Activated CD4-positive, alpha-beta T cell treated with anti-CD3 and anti-CD28 coated beads, Interleukin-2, Interleukin-6, amounts not matched to agents 100 ng/mL and 50 ng/mL, durations not matched to agents 16 hours and 8 hours (primary cell): Measurements from ENCODE around the gene HOGA1.
"Not testable (repeated sequence)": the region's sequence is repeated elsewhere in the genome, so short reads cannot be mapped to it uniquely, and the experiment has no call there.

Source experiments
- DNase-seq: peaks from one replicate; pipeline ENCODE4 v3.0.0-alpha.2; 2020

Gene HOGA1

DNA sequence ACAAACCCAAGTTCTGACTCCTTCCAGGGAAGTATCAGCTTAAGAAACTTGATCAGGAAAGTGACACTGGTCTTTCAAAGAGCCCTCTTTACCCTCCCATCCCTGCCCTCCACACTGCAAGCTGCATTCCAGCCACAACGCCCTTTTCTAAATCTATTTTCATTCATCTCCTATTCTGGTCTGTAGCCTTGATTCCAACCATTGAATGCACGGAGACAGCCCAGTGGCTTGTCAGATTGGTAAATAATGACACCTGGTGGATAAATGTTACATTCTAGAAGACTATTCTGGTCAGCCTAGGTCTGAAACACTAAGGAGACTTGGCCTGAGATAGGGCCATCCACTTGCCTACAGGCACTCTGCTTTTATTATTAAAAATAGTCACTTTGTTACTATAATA, 28.2 kb downstream of the HOGA1 start:
- DNase-seq: peak; percentile 14

GRCh38 chr10:97618285-97618684, 34.1 kb downstream of the HOGA1 start:
- no peak for DNase-seq

DNA sequence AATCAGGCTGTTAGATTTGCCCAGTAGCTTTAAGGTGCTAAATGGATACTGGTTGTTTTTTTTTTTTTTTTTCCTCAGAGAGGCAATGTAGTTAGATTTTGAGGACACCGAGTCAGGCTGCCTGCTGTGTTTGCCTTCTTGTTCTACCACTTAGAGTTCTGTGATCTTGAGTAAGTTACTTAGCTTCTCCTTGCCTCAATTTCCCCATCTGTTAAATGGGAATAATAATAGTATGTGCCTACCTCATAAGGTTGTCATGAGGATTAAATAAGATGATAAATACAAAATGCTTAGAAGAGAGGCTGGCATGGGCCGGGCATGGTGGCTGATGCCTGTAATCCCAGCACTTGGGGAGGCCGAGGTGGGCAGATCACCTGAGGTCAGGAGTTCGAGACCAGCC, 34.5 kb downstream of the HOGA1 start:
- no peak for DNase-seq

DNA sequence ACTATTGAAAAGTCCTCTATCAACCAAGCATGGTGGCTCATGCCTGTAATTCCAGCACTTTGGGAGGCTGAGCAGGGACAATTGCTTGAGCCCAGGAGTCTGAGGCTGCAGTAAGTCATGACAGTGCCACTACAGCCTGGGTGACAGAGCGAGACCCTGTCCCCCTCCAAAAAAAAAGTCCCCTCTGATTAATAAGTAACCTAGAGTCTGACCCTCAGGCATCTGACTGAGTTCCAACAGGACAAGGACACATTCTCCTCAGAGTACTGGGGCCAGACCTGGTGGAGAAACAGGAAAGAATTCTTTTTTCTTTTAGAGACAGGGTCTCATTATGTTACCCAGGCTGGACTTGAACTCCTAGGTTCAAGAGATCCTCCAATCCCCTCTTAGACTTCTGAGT, 39.1 kb downstream of the HOGA1 start:
- DNase-seq: no peak

DNA sequence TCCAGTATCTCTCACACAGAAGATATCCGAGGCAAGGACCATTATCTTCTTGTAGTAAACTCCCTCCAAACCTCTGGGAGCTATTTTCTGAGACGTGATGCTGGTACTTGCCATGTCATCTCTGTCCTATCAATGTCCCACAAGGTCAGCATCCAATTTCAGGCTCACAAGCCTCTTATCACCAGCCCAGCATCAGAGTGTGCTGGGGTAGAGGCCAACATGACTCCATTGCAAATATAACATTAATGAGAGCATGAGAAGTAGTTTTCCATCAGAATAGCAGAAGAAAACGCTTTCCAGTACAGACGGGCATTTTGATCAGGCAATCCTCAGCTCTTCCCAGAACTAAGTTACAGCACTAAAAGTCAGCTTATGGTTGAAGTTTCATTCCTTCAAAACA, 43.5 kb downstream of the HOGA1 start:
- no peak for DNase-seq

GRCh38 chr10:97628228-97628627, 44.0 kb downstream of the HOGA1 start:
- DNase-seq: no peak

GRCh38 chr10:97629289-97629688, 45.1 kb downstream of the HOGA1 start:
- DNase-seq: no peak

- no peak for DNase-seq
These were observed 46.9 kb downstream of the HOGA1 start for GRCh38 chr10:97631098-97631497.

DNA sequence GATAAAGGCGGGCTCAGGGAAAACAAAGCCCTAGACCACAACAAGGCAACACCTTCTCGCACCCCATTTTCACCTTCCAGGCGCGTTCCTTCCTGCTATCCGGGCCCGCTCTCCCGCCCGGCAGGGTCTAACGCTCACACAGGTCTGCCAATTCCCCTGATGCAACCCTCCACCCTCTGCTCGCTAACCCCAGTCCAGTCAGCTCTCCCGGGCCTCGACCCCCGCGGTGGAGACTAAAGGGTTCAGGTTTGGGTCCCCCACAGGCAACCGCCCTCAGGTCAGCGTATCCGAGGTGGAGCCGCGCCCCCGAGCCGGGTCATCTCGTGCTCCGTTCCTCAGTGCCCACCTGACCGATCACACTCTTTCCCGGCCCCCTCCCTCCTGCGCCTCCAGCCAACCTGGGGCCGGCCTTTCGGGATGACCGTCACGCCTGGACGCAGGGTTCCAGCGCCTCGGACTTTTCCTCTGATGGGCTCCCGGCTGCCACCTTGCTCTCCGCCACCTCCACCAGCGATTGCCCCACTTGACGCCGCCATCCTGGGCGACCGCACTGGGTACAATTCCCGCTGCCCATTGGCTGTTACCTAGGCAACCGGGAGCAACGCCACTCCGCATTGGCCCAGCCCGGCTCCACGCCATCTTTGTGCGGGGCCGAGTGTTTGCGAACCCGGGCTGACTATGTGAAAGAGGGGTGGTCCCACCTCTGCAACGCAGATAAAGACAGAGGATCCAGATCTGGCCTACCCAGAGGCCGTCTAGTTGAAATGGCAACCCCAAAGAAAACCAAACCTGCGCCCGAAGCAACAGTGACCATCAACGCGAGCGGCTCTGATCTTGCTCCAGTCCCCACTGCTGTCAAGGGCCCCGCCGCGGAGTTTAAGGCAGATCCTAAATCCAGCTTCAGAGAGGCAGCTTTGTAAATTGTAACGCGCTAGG, 49.0 kb downstream of the HOGA1 start, which contains the start of gene MORN4:
MORN4 (minus strand) TSS at position 552 of the 936 bp plus-strand sequence. CDS start 13,847 bp downstream, outside the sequence.
- DNase-seq: peak; percentile 97

DNA sequence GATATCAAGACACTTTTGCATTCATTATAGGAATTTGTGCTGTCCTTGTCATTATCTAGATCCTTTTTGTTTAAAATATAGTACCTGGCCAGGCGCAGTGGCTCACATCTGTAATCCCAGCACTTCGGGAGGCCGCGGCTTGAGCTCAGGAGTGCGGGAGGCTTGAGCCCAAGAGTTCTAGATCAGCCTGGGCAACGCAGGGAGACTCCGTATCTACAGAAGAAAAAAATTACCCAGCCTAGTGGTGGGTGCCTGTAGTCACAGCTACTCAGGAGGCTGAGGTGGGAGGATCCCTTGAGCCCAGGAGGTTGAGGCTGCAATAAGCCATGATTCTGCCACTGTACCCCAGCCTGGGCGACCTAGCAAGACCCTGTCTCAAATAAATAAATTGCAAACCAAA, 49.7 kb downstream of the HOGA1 start:
- peak; percentile 39 for DNase-seq

DNA sequence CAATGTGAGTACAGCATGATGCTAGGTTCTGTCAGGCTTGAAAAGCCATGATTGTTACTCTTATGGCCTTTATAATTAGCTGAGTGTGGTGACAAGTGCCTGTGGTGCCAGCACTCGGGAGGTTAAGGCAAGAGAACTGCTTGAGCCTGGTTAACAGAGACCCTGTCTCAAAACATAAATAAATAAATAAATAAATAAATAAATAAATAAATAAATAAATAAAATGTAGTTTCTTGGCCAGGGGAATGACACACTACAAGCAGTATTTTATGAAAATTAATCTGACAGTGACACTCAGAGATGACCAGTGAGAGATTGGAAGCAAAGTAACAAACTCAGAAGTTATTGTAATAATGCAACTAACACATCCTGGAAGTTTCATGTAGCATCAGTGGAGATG, 51.4 kb downstream of the HOGA1 start:
- no peak for DNase-seq

DNA sequence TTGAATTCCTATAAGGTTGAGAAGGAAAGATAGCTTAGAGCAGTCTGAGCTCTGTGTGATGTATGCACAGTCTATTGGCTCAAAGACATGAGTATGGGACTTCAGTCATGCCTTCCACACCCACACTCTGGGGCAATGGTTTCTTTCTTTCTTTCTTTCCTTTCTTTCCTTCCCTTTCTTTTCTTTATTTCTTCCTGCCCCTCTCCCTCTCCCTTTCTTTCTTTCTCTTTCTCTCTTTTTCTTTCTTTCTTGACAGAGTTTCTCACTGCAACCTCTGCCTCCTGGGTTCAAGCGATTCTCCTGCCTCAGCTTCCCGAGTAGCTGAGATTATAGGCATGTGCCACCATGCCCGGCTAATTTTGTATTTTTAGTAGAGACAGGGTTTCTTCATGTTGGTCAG, 54.9 kb downstream of the HOGA1 start:
- not testable (repeated sequence) for DNase-seq

GRCh38 chr10:97640174-97640867, 56.1 kb downstream of the HOGA1 start, which contains the start of gene PI4K2A:
TSS of gene PI4K2A (plus strand) at chr10:97640671. CDS start at chr10:97640743, 72 bp downstream.
- peak; percentile 100 for DNase-seq

DNA sequence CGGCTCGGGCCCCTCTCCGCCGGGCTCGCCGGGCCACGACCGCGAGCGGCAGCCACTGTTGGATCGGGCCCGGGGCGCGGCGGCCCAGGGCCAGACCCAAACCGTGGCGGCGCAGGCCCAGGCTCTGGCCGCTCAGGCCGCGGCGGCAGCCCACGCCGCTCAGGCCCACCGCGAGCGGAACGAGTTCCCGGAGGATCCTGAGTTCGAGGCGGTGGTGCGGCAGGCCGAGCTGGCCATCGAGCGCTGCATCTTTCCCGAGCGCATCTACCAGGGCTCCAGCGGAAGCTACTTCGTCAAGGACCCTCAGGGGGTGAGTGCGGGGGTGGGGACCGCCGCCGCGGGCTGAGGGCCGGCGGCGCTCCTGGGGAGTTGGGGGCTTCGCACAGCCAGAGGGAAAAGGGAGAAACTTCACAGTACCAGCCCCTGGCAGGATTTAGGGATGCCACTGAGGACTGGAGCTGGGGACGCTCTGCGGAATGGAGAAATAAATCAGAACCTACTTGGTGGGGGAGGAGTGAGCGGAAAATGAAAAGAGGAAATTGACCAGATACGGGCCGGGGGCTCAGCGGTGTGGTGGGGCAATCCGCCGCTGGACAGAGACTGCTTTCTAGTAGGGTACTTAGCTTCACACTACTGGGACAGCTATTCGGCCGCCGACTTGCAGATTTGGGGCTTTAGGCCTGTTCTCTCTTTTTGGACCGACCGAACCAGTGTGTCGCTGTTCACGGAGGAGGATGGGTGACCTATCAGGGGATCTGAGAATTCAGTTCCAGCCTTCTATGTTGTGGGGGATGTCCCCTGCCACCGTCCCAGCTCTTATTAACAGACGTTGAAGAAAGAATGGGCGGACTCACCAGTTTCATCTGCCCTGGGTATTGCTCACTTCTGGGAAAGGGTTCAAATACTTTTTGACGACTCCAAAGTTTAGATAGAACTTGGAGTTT, 57.0 kb downstream of the HOGA1 start:
- DNase-seq: peak; percentile 20

GRCh38 chr10:97642471-97643159, 58.4 kb downstream of the HOGA1 start:
- not testable (repeated sequence) for DNase-seq

GRCh38 chr10:97643441-97643985, 59.3 kb downstream of the HOGA1 start:
- no peak for DNase-seq

DNA sequence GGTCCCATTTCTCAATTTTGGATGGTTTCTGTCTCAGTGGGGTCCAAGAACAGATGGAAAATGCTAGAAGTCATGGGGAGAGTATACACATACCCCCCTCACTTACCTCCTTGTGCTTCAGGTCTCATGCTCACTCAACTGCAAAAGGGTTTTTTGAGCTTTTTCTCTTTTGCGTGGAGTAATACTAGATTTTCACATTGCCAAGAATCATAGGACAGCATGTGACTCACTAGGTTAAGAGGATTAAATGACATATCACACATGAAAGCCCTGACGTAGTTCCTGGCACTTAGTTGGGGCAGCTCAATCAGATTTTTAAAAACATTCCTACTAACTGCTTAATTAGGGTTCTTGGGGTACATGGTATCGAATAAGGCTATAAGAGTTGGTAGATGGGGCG, 60.7 kb downstream of the HOGA1 start:
- DNase-seq: no peak

- no peak for DNase-seq
These were observed 63.4 kb downstream of the HOGA1 start for GRCh38 chr10:97647556-97647955.

DNA sequence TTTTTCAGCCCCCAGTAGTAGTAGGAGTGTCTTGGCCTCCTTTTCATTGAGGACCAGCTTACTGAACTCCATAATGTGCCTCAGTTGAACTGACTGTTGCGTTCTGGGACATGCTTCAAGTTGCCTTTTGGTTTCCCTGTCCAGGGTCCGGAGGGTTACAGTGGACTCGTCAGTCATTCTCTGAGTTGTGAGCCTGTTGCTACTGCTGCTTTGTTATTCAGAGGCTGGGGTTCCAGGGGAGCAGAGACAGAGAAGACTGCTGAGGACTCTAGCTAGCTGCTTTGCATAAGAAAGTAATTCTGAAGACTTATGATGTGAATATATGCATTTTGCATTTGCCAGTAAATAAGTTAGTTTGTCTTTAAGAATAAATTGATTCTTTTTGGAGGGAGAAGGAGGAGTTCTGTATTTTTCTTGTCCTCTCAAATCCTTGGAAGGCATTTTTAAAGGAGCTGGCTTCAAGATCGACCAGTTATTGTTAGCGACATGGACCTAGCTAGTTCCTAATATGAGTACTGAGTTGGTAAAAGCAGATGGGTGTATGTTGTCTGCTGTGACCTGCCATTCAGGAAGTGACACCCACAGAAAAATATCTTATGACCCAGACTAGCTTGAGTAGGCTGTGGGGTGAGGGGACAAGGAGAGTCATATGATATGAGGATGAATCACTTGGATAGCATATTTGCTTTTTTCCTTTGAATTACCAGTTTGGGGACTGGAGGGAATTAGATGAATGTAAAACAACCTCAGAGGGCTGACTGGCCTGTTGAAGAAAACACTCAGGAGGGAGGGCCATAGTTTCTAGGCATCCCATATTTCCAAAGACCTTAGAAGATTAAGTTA, 64.6 kb downstream of the HOGA1 start:
- peak; percentile 77 for DNase-seq

GRCh38 chr10:97649405-97649750, 65.2 kb downstream of the HOGA1 start:
- DNase-seq: not testable (repeated sequence)

GRCh38 chr10:97650726-97651125, 66.5 kb downstream of the HOGA1 start:
- no peak for DNase-seq
